HG02840 (cell line): ENCODE results near the gene LBHD2.
"Not testable (repeated sequence)": the region's sequence is repeated elsewhere in the genome, so short reads cannot be mapped to it uniquely, and the experiment has no call there.

ENCODE experiments used
- ATAC-seq: cut with Tn5 transposase; IDR thresholded peaks from one replicate; pipeline ENCODE4 v1.9.1; 2021; ENCODE audit warnings: mild to moderate bottlenecking, moderate library complexity, moderate number of reproducible peaks; ENCODE audit not compliant: unreplicated experiment, low FRiP score

The LBHD2 gene

DNA sequence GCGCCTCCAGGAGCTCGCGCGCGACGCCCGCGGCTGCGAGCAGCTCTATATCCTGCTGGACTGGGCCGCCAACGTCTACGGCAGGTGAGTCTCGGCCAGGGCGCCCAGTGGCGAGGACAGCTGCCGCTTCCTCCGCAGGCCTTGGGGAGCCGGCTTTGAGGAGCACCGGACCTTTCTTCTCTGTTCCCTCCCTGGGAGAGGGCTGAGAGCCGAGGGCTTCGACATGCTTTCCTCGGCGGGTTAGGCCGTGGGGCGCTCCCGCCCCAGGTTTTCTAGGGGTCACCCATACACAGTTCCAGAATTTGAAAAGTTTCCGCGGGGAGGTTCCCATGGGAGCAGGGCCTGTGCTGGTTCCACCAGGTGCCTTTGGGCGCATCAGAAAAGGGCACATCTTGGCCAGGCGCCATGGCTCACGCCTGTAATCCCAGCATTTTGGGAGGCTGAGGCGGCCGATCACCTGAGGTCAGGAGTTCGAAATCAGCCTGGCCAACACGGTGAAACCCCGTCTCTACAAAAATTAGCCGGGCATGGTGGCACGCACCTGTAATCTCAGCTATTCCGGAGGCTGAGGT lies 18.8 kb downstream of the LBHD2 start:
- no peak for ATAC-seq

- ATAC-seq, result no peak
Measured at GRCh38 chr14:103103461-103104388, 19.7 kb downstream of the LBHD2 start.

- no peak for ATAC-seq
Measured at GRCh38 chr14:103104389-103104653, 20.3 kb downstream of the LBHD2 start.

GRCh38 chr14:103104654-103105452 lies 20.8 kb downstream of the LBHD2 start:
- no peak for ATAC-seq

DNA sequence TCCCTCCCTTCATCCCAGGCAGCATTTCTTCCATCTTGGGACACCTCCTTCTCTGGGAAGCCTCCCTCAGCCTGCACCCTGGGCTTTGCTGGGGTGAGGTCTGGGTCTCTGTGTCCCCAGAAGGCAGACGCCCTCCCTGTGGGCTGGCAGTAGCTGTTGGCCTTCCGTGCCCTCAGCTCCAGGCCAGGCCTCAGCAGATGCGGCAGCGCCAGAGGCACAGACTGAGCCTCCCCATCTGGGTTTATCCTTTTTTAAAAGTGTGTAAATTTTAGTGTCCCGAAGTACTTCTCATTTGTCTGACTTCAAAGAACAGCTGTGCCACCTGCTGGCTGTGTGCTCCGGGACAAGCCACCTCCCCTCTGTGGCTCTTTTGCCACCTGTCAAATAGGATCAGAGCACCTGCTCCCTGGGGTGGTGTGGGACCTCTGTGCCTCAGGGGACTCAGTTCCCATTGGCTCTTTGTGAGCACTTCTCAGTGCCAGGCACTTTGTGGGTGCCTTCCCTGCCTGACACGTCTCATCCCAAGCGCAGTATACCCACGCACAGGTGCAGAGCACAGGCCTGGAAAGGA lies 21.7 kb downstream of the LBHD2 start:
- ATAC-seq, result no peak

GRCh38 chr14:103107455-103107854 lies 23.4 kb downstream of the LBHD2 start:
- ATAC-seq, result no peak

DNA sequence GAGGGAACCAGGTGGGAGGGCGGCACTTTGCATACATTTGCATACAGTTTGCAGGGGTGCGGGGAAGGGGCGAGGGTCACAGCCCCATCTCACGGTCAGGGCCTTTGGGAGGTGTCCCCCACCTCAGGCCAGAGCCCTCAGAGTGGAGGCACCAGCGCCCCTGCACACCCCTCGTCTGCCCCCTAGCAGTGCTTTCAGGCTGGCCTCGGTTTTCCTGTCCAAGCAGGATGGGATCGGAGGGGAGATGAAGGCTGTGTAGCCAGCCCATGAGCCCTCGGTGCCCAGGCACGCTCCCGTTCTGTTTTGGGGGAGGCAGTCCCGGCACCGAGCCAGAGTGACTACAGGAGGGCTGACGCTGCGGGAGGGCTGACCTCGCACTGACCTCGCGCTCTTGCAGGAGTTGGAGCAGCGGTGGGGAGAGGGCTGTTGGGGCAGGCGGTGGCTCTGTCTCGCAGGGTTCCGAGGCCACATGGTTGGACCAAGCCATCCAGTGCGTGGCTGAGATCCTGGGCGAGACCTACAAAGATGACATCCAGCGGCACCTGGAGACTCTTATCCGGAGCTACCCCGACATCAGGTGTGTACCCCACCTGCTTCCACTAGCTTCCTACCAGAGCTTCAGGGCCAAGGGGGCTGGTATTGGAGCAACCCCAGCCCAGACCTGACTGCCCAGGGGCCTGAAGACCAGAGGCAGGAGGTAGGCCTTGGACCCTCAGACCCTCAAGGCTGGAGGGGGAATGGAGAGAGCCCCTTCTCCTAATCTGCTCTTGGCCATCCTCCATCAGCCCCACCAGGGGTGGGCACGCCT lies 24.1 kb downstream of the LBHD2 start:
- no peak for ATAC-seq

DNA sequence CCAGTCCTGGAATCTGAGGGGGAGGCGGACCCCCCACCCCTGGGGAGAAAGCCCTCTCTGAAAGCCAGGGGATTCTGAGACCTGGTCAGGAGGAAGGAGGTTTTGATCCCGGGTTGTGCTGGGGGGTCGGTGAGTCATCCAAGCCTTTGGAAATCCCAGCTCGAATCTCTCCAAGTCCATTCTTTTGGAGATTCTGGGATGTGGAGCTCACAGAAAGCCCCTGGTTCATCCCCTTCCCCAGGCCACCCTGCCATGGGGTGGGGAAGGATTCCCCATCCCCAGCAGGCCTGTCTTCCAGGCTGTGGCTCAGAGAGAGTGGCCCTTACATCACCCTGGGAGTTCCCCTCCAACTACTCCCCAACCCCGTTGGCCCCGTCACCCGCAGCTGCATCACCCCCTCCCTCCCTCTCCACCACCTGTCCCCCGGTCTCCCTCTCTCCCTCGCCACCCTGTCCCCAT lies 24.8 kb downstream of the LBHD2 start:
- ATAC-seq, result no peak

GRCh38 chr14:103109535-103110441 lies 25.8 kb downstream of the LBHD2 start:
- ATAC-seq, result no peak

- no peak for ATAC-seq
Measured at GRCh38 chr14:103110681-103111231, 26.7 kb downstream of the LBHD2 start.

GRCh38 chr14:103111232-103111868 lies 27.3 kb downstream of the LBHD2 start:
- ATAC-seq, result no peak

- ATAC-seq, result no peak
Measured at GRCh38 chr14:103112400-103113243, 28.6 kb downstream of the LBHD2 start.

DNA sequence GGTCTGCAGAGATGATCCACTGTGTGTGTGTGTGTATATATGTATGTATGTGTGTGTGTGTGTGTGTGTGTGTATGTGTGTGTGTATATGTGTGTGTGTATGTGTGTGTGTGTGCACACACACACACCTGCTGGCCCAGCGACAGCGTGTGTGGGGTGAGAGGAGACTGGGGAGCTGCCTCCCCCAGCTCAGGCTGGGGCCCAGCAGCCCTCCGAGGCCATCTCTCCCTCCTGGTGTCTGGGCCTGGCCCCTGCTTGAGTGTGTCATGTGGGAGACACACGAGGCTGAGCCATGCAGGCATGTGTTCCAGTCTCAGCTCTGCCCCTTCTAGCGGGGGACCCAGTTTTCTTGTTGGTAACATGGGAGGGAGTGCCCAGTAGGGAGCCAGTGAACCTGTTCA lies 29.3 kb downstream of the LBHD2 start:
- no peak for ATAC-seq

- ATAC-seq, result no peak
Measured at GRCh38 chr14:103113774-103114173, 29.8 kb downstream of the LBHD2 start.

DNA sequence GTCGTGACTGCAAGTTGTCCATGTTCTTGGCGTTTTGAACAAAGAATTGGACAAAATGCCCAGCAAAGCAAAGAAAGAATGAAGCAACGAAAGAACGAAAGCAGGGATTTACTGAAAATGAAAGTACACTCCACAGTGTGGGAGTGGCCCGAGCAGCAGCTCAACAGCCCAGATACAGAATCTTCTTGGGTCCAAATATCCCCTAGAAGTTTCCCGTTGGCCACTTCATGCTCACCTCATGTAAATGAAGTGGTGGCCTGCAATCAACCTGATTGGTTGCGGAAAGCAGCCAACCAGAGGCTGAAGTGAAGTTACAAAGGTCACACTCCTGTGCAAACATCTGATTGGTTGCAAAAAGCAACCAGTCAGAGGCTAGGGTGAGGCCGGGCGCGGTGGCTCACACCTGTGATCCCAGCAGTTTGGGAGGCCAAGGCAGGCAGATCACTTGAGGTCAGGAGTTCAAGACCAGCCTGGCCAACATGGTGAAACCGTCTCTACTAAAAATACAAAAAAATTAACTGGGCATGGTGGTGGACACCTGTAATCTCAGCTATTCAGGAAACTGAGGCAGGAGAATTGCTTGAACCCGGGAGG lies 31.2 kb downstream of the LBHD2 start:
- not testable (repeated sequence) for ATAC-seq

DNA sequence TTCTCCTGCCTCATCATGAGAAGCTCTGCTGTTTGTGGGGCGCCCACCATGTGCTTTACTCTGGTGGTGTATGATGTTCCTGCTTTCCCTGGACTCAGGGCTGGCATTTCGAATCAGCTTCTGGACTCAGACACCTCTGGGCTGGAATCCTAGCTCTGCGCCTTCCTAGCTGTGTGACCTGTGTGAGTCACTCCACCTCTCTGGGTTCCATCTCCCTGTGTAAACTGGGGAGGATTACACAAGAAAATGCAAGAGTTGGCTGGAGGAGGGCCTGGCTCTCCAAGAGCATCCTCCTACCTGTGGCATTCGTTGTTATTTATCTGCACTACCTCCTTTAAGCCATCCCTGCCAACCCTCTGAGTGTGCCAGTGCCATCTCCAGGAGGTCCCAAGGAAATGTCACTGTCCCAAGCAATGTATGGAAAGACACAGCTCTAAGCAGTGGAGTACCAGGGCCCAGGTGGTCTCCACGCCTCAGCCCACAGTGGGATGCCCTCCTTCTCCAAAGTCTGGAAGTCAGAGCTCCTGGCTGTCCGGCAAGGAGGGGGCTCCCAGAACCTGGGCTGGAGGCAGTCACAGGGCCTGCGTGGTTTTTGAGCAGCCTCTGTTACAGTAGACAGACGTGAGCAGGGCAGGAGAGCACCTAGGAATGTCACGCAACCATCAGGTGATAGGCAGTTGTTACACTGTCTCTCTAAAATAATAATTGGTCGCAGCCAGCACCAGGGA lies 32.0 kb downstream of the LBHD2 start:
- no peak for ATAC-seq
